T-helper 1 cell treated with Interleukin-12 subunit alpha and Interleukin-12 subunit beta and Interleukin-4 antibody, amounts not matched to agents 30 ng/mL and 1 ng/mL, for 36 hours (primary cell): ENCODE data around the gene GPR32. TPM values are rescaled to one million over a fixed set of nuclear protein-coding genes. Genes with fewer than 3 reads are reported as not detected.
"Not testable (repeated sequence)": the region's sequence is repeated elsewhere in the genome, so short reads cannot be mapped to it uniquely, and the experiment has no call there.

Experiments
- intact Hi-C: fragments of 100-400 bp; cut with micrococcal nuclease; formaldehyde crosslinking; loops from one replicate; pipeline ENCODE4 v1.15.1; 2024
- total RNA-seq: library from RNA; stranded (reverse); gene quantifications from 2 replicates; pipeline ENCODE4 v1.2.3, GENCODE V29; 2022

GPR32 gene
- not detected in 2 replicates for total RNA-seq

- intact Hi-C loops: not testable (repeated sequence)
Observed at GRCh38 chr19:50770164-50770563, at the start of gene GPR32. TSS of gene GPR32 (plus strand) at chr19:50770464. CDS start at chr19:50770601, 137 bp downstream.

GRCh38 chr19:50720921-50721381 lies 49.3 kb upstream of the GPR32 start:
- intact Hi-C loops: no loop called here

GRCh38 chr19:50721441-50722137 lies 48.7 kb upstream of the GPR32 start:
- intact Hi-C loops: no loop called here

- intact Hi-C loops: no loop called here
Observed at GRCh38 chr19:50722201-50723013, 47.9 kb upstream of the GPR32 start.

- intact Hi-C loops: no loop called here
Observed at GRCh38 chr19:50723069-50723468, 47.2 kb upstream of the GPR32 start, which contains the start of gene CLEC11A. TSS of gene CLEC11A (plus strand) at chr19:50723364. CDS start at chr19:50723526, 162 bp downstream.

- intact Hi-C loops: loop anchor here (1.0 to 2.0 kb wide), 7 partner anchors 45 to 395 kb away; partner anchors contain the start of genes KCNC3, NR1H2 and POLD1
Observed at GRCh38 chr19:50723735-50724521, 46.3 kb upstream of the GPR32 start.

GRCh38 chr19:50724522-50725217 lies 45.6 kb upstream of the GPR32 start:
- intact Hi-C loops: loop anchor here (1.0 to 2.0 kb wide), 9 partner anchors 45 to 699 kb away; partner anchors contain the start of genes KCNC3, NR1H2, POLD1 and VRK3

- intact Hi-C loops: loop anchor here (1.0 to 2.0 kb wide), 4 partner anchors 67 to 700 kb away; partner anchors contain the start of genes NR1H2, POLD1 and VRK3
Observed at GRCh38 chr19:50725218-50725910, 44.9 kb upstream of the GPR32 start.

GRCh38 chr19:50725911-50726230 lies 44.4 kb upstream of the GPR32 start:
- intact Hi-C loops: loop anchor here (1.0 to 2.0 kb wide), 4 partner anchors 68 to 701 kb away; partner anchors contain the start of genes NR1H2, POLD1 and VRK3

- intact Hi-C loops: loop anchor here (1.0 kb wide), 1 partner anchor 76 kb away; no protein-coding TSS in a partner anchor
Observed at GRCh38 chr19:50728084-50728737, 42.1 kb upstream of the GPR32 start.

GRCh38 chr19:50729894-50730293 lies 40.4 kb upstream of the GPR32 start:
- intact Hi-C loops: no loop called here

- intact Hi-C loops: no loop called here
Observed at GRCh38 chr19:50735869-50736268, 34.4 kb upstream of the GPR32 start.

GRCh38 chr19:50736338-50736737 lies 33.9 kb upstream of the GPR32 start:
- intact Hi-C loops: no loop called here

- intact Hi-C loops: no loop called here
Observed at GRCh38 chr19:50739132-50739913, 30.9 kb upstream of the GPR32 start.

GRCh38 chr19:50739914-50740426 lies 30.3 kb upstream of the GPR32 start:
- intact Hi-C loops: no loop called here

GRCh38 chr19:50741179-50741933 lies 28.9 kb upstream of the GPR32 start:
- intact Hi-C loops: no loop called here

- intact Hi-C loops: no loop called here
Observed at GRCh38 chr19:50743537-50743936, 26.7 kb upstream of the GPR32 start.

- intact Hi-C loops: no loop called here
Observed at GRCh38 chr19:50745221-50745620, 25.0 kb upstream of the GPR32 start.
